Muscle of arm (tissue), 12 donors: ENCODE results near the gene CABP2. TPM values are rescaled to one million over a fixed set of nuclear protein-coding genes. Genes with fewer than 3 reads are reported as not detected.
"Not testable (repeated sequence)": the region's sequence is repeated elsewhere in the genome, so short reads cannot be mapped to it uniquely, and the experiment has no call there.

Experiments used
- DNase-seq: peaks from one replicate; pipeline ENCODE4 v3.0.0-alpha.2; 2013
- polyA plus RNA-seq, 12 donors: library from polyadenylated mRNA; unstranded; fragments of 120-200 nt; gene quantifications; one replicate each; pipeline ENCODE4 v1.2.1, GENCODE V29; 2013; ENCODE audit not compliant: insufficient read length in 12 of 12

The CABP2 gene
- polyA plus RNA-seq, 12 donors = not detected

DNA sequence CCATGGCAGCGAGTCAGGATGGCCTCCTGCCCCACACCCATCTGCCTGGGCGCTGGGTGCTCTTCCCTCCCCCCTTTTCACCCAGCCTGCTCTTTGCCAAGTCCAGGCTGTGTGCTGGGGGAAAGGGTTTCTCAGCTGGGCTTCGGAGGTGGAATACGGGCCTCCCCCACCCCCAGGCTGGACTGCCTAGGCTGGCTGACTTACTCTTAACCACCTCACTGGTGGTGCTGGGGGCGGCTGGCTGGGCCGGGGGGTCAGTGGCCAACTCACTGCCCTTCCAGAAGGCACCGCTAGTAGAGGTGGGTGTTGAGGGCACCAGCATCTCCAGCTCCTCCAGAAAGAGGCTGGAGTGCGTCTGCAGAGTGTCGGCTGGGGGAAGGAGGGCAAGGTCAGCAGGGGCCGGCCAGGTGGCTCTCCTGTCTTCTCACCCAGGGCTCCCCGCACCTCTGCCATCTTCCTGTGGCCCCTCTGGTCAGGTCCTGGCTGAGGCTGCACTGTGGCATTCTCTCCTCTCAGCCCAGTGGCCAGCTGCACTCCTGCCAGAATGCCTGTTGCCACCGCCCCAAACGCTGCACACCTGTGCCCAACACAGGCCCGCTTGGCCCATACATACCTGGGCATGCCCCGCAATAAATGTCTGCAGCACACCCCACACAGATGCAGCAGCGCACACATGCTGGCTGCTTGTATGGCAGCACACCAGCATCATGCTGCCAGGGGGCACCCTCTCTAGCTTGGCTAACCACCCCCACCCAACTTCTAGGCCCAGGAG, 27.8 kb downstream of the CABP2 start:
- DNase-seq = no peak

DNA sequence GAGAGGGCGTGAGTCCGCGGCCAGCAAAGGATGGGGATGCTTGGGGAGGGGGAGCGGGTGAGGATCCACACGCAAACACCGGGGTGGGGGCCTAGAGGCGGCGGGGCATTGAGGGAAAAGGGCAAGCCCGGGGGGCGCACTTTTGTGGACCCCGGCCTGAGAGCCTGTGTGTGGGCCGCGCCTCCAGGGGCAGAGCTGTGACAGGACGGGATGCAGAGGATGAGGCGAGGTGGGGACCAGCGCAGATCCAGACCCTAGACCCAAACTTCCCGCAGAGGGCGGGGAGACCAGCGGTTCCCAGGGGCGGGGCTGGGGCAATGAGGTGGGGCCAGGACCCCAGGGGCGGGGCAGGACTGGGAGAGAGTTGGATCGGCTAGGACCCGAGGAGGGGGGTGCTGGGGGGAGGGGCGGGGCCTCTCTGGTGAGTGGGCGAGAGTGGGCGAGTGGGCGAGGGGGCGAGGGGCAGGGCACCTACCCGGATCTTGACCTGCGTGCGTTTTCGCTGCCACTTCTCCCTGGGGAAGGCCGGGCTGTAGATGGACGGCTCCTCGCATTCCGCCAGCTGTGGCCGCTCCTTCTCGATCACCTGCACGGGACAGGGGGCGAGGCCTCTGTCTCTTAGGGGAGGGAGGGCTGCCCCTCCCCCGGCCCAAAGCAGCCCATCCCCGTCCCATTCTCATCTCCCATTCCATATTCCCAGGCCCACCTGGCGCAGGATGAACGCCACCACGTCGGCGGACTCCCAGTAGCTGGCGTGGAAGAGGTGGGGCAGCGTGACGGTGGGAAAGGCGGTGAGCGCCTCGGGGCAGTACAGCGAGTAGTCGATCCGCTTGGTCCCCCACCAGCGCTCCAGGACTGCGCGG, 28.6 kb downstream of the CABP2 start:
- DNase-seq = no peak

DNA sequence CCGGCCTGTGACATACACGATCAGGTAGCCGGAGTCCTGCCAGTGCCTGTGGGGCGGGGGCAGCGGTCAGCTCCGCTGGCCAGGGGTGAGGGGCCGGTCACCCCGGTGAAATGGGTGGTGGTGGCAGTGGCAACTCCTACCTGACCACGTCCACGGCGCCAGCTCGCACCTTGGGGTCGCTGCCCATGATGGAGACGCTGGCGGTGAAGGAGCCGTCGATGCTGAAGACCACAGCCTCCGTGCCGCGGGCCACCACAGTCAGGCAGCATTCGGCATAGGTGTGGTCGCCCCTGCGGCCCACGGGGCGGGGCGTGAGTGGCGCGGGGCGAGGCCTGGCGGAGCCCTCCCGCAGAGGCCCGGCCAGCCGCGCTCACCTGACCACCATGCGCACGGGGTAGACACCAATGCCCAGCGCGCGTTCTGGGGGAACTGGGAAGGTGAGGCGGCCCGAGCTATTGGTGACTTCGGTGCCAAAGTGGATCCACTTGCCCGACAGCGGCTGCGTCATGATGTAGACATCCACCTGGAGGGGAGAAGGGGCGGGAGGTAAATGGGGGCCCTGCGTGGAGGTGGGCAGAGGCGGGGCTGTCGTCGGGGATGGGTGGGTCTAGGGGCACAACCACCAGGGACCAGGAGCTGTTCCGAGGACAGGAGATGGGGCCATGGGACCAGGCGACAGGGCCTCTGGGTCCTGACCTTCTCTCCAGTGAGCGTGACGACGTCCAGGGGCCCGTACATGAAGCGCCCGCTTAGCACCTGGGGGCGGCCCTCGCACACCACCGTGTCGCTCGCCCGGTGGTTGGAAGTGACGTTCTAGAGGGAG, 29.5 kb downstream of the CABP2 start:
- DNase-seq = no peak

DNA sequence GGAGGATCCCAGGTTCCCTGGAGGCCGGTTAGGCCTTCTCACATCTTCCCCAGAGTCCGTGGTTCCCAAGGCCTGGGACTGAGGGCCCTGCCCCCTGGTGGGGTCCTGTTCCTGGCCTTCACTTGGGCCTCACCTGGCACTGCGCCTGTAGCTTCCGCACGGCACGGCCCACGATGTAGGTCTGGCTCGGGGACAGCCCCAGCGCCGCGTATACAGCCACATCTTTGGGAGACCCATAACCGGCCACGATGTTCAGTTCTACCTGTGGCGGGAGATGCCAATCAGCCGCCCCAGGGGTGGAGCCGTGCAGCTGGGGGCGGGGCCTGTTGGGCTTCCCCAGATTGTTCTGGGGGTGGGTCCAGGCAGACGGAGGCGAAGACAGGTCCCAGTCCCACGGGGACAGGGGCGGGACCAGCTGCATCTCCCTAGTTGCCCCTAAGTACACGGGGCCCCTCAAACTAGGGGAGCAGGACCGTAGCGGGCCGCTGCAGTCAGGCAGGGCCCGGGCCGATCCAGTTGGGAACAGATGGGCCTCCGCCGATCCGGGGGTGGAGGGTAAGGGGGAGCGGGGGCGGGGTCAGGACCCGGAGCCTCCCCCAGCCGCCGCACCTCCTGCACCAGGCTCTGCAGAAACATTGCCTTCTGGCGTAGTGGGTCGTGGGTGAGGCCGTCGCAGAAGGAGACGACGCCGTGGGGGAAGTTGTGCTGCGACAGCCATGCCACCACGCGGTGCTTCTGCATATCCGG, 30.3 kb downstream of the CABP2 start:
- DNase-seq = no peak

DNA sequence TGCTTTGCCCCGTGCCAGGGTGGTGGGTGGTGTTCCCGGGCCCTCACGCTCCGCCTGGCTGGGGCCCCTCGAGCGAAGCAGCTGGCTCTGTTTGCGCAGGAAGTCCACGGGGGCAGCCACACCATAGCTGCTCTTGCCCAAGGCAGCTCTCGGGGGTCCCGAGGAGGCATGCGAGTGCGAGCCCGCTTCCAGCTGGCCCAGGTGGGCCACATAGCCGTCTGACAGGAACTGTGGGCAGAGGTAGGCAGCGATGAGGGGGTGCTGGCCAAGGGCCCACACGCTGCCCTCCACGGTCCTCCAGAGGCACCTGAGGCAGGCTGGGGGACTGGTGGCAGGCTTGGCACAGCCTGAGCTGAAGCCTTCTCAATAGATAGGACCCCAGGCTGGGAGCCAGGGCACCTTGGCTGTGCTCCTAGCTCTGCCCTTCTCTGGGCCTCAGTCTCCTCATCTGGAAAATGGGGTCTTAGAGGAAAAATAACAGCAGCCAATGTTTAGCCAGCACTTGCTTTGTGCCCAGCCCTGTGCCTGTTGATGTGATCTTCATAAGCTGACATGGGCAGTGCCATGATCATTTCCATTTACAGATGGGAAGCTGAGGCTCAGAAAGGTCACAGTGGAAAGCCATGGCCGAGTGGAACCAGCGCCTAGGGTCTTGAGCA, 31.0 kb downstream of the CABP2 start:
- no peak for DNase-seq

DNA sequence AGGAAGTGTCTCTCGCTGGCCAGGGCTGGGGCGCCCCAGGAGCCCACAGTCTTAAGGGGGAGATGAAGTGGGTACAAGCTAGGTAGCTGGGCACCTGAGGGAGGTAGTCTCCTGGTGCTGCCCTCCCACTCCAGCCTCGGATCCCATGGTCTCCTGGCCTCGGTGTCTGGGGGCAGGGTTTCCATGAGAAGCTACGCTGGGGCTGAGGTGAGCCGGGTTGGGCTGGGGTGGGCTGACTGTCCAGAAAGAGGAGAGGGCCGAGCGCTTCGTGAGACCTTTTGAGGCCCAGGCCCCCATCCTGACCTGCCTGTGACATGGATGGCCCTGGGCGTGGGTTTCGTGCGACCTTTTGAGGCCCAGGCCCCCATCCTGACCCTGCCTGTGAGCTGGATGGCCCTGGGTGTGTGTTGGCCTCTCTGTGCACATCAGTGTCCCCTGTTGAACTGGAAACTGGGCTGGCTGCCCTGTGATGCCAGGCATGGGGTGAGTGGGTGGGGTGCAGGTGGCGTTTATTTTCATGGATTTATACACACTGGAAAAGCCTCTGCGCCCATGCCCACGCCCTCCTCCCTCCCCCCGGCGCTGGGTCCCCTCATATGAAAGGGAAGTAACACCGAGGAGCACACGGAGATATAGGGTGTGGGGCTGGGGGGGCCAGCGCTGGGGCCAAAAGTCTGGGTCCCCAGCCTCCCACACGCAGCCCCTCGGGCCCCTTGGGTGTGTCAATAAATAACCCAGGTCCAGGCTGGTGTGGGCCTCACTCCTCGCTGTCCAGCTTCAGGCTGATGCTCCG, 31.8 kb downstream of the CABP2 start:
- no peak for DNase-seq

DNA sequence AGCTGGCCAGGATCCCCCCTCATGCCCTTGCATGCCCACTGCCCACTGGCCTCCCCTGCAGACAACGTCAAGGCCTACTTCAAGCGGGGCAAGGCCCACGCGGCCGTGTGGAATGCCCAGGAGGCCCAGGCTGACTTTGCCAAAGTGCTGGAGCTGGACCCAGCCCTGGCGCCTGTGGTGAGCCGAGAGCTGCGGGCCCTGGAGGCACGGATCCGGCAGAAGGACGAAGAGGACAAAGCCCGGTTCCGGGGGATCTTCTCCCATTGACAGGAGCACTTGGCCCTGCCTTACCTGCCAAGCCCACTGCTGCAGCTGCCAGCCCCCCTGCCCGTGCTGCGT, 32.5 kb downstream of the CABP2 start:
- no peak for DNase-seq

DNA sequence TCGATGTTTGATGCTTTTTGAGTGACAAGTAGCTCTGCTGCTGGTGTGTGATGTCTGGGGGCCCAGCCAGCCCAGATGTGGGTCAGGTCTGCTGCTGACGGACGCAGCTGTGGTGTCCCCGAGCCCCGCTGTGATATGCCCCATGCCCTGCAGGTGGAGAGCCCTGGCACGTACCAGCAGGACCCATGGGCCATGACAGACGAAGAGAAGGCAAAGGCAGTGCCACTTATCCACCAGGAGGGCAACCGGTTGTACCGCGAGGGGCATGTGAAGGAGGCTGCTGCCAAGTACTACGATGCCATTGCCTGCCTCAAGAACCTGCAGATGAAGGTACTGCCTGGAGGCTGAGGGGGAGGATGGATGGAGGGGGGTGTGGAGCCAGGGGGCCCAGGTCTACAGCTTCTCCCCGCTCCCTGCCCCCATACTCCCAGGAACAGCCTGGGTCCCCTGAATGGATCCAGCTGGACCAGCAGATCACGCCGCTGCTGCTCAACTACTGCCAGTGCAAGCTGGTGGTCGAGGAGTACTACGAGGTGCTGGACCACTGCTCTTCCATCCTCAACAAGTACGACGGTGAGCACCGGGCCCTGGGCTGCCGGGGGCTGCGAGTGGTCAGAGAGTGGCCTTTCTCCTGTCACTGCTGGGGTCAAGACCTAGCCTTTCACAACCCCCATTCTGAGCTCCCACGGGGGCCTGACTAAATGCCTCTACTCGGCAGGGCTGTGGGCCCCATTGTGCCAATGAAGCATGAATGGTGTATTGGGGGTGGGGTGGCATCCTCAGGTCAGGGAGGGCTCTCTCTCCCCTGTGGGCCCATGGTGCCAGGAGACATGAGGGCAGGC, 33.1 kb downstream of the CABP2 start:
- no peak for DNase-seq

DNA sequence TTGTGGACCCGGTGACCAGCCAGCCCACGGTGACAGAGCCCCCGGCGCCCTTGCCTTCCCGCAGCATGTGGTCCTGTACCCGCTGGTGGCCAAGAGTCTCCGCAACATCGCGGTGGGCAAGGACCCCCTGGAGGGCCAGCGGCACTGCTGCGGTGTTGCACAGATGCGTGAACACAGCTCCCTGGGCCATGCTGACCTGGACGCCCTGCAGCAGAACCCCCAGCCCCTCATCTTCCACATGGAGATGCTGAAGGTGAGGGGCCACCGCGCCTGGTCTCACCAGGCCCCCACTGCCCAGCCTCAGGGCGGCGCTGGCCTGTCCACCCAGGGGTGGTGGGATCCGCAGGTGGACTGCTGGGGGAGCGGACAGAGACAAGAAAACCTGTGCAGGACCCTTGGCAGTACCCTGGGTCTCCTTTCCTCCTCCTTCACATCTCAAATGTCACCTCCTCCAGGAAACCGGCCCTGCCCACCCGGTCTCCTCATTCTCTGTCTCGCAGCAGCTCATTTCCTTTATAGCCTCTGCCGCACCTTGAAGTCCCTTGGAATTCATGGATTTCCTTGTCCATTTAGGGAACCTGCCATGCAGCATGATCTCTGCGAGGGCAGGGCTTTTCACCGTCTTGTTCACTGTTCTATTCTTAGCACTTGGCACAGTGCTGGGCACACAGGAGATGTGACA, 33.9 kb downstream of the CABP2 start:
- no peak for DNase-seq

DNA sequence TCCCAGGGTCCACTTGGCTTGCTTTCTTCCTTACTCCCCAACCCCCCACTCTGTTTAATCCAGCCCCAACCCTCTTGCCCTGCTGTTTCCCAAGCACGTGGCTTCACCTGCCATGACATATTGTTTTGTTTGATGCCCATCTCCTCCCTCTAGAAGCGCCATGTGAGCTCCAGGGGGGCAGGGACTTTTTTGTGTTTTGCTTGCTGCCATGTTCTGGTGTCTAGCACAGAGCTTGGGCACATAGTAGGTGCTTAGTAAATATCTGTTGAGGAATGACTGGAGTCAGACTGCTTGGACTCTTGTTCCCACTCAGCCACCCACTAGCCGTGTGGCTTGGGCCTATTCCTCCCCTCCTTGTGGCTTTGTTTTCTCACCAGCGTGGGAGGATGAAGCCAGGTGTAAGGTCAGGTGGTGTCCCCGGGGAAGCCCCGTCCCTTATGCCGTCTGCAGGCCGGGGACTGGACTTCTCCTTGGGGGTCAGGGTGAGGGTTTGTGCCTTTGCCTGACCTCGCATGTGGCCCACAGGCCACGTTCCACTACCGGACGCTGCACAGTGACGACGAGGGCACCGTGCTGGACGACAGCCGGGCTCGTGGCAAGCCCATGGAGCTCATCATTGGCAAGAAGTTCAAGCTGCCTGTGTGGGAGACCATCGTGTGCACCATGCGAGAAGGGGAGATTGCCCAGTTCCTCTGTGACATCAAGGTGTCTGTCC, 36.6 kb downstream of the CABP2 start:
- DNase-seq = no peak

DNA sequence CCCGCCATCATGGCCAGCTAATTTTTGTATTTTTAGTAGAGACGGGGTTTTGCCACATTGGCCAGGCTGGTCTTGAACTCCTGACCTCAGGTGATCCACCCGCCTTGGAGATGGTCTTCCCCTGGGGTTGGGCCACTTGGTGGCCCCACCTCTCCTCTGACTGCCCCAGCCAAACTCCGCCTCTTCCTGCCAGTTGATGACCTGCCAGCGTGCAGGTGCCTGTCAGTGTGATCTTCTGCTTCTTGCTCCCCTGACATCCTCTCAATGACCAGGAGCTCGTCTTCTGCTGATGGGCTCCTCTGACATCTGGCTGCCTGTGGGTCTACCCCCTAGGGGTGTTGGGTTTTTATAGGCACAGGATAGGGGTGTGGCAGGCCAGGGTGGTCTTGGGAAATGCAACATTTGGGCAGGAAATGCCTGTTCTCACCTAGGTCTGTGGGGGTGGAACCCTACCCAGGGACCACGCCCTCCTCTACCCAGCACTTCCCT, 37.3 kb downstream of the CABP2 start:
- not testable (repeated sequence) for DNase-seq

DNA sequence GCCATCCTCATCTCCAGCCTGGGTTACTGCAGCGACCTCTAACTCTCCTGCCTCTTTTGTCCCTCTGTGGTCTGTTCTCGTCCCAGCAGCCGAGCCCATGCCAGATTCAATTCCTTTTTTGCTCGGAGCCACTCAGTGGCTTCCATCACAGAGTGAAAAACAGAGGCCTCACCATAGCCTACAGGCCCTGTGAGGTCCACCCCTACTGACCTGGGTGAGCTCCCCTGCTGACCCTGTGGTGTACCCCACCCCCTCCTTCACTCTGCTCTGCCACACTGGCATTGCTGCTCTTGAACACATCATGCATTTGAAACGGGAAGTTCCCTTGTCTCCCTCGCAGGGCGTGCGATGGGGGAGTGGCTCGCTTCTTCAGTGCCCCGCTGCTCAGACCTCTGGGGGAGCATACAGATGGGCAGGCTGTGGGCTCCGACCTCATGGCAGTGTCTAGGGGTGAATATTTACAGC, 38.4 kb downstream of the CABP2 start:
- DNase-seq = no peak

DNA sequence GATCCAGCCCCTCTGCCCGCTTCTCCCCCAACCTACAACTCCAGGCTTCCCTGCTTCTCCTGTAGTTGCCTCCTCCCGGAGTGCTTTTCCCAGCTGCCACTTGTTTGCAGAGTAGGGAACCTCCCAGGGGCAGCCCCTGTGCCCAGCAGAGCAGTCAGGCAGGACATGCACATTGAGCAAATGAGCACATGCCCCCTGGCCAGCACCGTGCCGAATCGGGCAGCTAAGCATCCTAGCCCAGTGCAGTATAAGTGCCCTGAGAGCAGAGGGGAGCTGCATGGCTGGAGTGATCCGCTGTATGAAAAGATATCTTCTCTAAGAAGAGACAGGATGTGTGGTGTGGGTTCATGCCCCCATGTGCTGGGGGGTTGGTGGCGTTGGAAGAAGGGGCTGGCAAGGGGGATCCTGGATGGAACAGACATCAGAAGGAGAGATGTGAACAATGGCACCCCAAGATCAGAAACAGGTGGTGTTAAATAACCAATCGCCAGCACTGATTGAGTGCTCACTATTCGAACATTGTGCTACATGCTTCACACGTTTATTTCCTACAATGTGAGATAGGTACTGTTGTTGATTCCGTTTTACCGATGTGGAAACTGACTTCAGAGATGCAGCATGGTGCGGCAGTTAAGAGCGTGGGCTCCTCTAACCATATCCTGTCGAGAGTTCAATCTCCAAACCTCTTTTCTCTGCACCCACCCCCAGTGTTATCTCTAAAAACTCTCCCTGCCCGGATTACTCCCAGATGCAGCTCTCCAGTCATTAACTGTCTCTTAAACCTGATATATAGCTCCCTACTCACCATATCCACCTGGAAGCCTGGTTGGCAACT, 39.2 kb downstream of the CABP2 start:
- DNase-seq = no peak

DNA sequence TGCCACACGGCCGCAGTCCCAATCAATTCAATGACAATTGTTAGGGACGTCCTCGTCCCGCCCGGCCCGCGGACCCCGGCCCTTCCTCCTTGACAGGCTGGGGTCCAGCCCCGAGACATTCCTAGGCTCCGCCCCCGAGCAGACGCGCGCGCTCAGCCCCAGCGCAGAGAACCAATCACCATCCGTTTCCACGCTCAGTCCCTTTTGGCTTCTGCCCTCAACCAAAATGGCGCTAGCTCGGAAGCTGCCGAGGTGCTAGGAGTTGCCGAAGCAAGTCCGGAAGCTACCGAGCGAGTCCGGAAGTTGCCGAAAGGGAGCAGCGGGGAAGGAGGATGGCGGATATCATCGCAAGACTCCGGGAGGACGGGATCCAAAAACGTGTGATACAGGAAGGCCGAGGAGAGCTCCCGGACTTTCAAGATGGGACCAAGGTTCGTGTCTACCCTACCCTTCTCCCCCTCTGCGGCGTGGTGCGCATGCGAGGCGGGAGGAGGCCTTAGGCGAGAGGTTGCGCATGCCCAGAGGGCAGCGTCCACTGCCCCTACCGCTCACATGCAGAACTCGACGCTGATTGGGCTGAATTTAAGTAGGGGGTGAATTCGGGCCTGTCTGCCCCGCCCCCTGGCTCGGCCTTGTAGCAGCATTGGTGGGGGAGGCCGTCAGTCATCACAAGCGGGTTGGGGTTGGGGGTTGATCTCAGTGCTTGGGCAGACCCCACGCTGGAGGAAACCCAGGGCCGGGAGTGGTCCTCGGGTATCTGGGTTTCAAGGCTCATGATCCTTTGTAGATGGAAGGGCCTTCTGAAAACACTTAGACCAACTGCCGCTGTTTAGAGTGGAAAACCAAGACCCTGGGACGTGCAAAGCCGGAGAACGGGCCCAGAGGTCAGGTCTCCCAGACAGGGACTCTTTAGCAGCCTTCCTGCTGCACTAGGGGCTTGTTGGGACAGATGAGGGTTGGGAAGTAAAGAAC, 40.1 kb downstream of the CABP2 start, which contains the start of gene AIP:
Gene AIP (plus strand): TSS at position 200 of the 972 bp plus-strand sequence. CDS start 133 bp downstream, at position 333.
- DNase-seq = peak; percentile 99

DNA sequence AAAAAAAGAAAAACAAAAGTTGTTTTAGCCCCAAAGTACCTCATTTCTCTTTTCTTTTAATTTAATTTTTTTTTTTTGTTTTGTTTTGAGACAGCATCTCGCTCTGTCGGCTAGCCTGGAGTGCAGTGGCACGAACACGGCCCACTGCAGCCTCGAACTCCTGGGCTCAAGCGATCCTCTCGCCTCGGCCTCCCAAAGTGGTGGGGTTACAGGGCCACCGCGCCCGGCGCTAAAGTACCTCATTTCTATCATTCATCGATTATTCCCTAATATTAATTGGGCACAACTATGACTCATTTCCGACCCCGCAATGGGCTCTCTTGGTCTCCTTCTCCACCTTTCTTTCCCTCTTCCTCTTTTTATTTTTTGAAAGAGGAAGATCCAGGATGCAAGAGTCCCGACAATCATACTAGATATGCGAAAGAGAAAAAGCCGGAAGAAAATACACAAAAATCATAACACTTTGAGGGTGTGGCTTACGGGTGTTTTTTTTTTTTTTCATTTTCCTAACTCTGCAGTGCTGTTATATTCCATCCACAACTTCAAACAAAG, 40.9 kb downstream of the CABP2 start:
- no peak for DNase-seq
